ENCODE results near the gene MAPK10.

The MAPK10 gene

DNA sequence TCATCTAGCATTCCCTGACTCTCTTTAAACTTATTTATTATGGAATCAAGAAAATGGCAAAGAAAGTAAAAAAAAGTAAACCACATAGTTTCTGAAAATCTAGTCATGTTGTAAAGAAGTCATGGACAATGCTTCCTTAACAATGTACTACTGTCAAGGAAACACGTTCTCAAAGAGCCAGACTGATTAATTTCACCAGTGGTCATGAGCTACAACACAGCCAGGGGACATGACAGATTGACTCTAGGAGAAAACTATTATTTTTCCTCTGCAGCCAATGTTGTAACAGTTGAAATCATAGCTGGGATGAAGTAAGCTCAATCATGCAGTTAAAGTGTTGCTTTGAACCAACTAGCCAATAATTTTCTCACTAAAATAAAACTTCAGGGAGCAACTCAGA, 109.2 kb downstream of the MAPK10 start:
- TF ChIP-seq ELF4 (IDR thresholded peaks at IDR 0.05) = no peak
- no peak for TF ChIP-seq BHLHE40 (IDR thresholded peaks at IDR 0.05; ENCODE audit: borderline replicate concordance)
- TF ChIP-seq HDGF (IDR thresholded peaks at IDR 0.05; ENCODE audit: borderline replicate concordance) = no peak
- no peak for TF ChIP-seq FOXK2 (IDR thresholded peaks at IDR 0.05)
- TF ChIP-seq L3MBTL2 (conservative IDR thresholded peaks at IDR 0.05) = no peak
- no peak for TF ChIP-seq LEF1 (IDR thresholded peaks at IDR 0.05; ENCODE audit: borderline replicate concordance)
- no peak for TF ChIP-seq FOXA1 (IDR thresholded peaks at IDR 0.05)
- TF ChIP-seq NFRKB (IDR thresholded peaks at IDR 0.05) = no peak
- TF ChIP-seq CTBP1 (IDR thresholded peaks at IDR 0.05; ENCODE audit: borderline replicate concordance) = no peak
- TF ChIP-seq ZNF384 (IDR thresholded peaks at IDR 0.05) = no peak
- no peak for TF ChIP-seq SP1 (IDR thresholded peaks at IDR 0.05)
- no peak for TF ChIP-seq FOXM1 (IDR thresholded peaks at IDR 0.05; ENCODE audit: borderline replicate concordance)
- TF ChIP-seq SUZ12 (IDR thresholded peaks at IDR 0.05) = no peak
- TF ChIP-seq TARDBP (IDR thresholded peaks at IDR 0.05) = no peak
- TF ChIP-seq PKNOX1 (IDR thresholded peaks at IDR 0.05) = no peak
- no peak for TF ChIP-seq ARNT (IDR thresholded peaks at IDR 0.05)
- DNase-seq (ENCODE audit: extremely low spot score) = no peak
- POLR2A ChIA-PET = no interaction called here
- CTCF ChIA-PET = no interaction called here

DNA sequence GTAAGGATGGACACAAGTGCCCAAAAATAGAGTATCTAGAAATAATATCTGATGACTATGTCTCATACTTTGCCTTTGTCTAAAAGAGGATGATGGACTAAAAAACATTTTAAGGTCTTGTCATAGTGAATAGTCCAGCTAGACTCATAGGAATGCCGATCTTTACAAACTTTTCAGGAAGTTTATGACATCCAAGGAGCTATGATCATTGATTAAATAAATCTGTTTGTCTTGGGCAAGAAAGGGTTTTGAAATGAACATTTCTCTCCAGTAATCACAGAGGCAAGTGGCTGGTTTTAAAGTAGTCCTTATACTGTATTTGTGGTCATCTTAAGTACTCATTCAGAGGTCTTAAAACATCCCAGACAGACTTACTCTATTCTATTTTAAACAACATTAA, 109.8 kb downstream of the MAPK10 start:
- POLR2A ChIA-PET = no interaction called here
- CTCF ChIA-PET = no interaction called here
- DNase-seq (ENCODE audit: extremely low spot score) = no peak
- TF ChIP-seq L3MBTL2 (conservative IDR thresholded peaks at IDR 0.05) = no peak
- TF ChIP-seq FOXA1 (IDR thresholded peaks at IDR 0.05) = no peak
- no peak for TF ChIP-seq ZNF384 (IDR thresholded peaks at IDR 0.05)
- TF ChIP-seq SUZ12 (IDR thresholded peaks at IDR 0.05) = no peak
- TF ChIP-seq BHLHE40 (IDR thresholded peaks at IDR 0.05; ENCODE audit: borderline replicate concordance) = no peak
- TF ChIP-seq NFRKB (IDR thresholded peaks at IDR 0.05) = no peak

DNA sequence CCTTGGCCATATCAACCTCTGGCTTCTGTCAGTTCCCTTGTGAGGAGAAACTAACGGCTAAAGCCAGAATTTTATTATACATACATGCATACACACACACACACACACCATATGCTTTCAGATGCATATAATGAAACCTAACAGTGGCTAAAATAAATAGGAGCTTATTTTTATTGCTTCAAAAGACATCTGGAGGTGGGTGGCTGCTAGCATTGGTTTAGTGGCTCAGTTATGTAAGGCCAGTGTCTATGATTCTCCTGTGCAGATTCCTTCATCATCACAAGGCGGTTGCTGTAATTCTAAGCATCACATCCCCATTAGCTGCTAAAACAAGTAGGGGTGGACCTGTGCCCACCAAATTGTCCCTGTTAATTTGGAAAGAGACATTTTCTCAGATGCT, 110.8 kb downstream of the MAPK10 start:
- POLR2A ChIA-PET = no interaction called here

DNA sequence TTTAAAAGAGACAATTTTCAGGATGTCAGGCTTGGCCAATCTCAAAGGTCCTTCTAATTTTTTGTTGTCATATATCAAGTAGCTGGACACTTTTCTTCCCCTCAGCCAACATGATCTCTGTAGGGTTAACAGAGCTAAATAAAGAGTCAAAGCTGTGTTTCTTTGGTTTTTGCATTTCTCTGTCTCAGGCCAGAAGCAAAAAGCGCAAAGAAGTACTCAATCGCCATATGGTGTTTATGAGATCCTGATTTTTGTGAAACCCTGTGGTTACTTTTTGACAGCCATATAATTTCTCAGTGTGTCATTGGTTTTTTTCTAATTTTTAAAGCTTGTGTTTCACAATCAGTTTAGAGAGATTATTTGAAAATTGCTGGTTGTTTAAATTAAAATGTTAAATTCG, 111.9 kb downstream of the MAPK10 start:
- no peak for DNase-seq (ENCODE audit: extremely low spot score)
- TF ChIP-seq FOXK2 (IDR thresholded peaks at IDR 0.05) (no peak), ELF4 (IDR thresholded peaks at IDR 0.05) (no peak), ZNF384 (IDR thresholded peaks at IDR 0.05) (no peak), FOXA1 (IDR thresholded peaks at IDR 0.05) (no peak), LEF1 (IDR thresholded peaks at IDR 0.05; ENCODE audit: borderline replicate concordance) (no peak), L3MBTL2 (conservative IDR thresholded peaks at IDR 0.05) (no peak), SP1 (IDR thresholded peaks at IDR 0.05) (no peak), SUZ12 (IDR thresholded peaks at IDR 0.05) (no peak)
- ChIA-PET CTCF (no interaction called here), POLR2A (no interaction called here)

More for the DNA sequence above, 110.8 kb downstream of the MAPK10 start:
- no peak for DNase-seq (ENCODE audit: extremely low spot score)
- CTCF ChIA-PET = no interaction called here
- no peak for TF ChIP-seq BHLHE40 (IDR thresholded peaks at IDR 0.05; ENCODE audit: borderline replicate concordance)
- no peak for TF ChIP-seq ZNF384 (IDR thresholded peaks at IDR 0.05)
- TF ChIP-seq LEF1 (IDR thresholded peaks at IDR 0.05; ENCODE audit: borderline replicate concordance) = no peak
- no peak for TF ChIP-seq HDGF (IDR thresholded peaks at IDR 0.05; ENCODE audit: borderline replicate concordance)

GRCh38 chr4:86247320-86247719, 112.5 kb downstream of the MAPK10 start:
- CTCF ChIA-PET = no interaction called here
- no peak for TF ChIP-seq ZNF384 (IDR thresholded peaks at IDR 0.05)
- no peak for TF ChIP-seq FOXA1 (IDR thresholded peaks at IDR 0.05)
- TF ChIP-seq ARNT (IDR thresholded peaks at IDR 0.05) = no peak
- TF ChIP-seq PKNOX1 (IDR thresholded peaks at IDR 0.05) = peak; percentile 58
- TF ChIP-seq LEF1 (IDR thresholded peaks at IDR 0.05; ENCODE audit: borderline replicate concordance) = no peak
- no peak for DNase-seq (ENCODE audit: extremely low spot score)
- POLR2A ChIA-PET = no interaction called here

DNA sequence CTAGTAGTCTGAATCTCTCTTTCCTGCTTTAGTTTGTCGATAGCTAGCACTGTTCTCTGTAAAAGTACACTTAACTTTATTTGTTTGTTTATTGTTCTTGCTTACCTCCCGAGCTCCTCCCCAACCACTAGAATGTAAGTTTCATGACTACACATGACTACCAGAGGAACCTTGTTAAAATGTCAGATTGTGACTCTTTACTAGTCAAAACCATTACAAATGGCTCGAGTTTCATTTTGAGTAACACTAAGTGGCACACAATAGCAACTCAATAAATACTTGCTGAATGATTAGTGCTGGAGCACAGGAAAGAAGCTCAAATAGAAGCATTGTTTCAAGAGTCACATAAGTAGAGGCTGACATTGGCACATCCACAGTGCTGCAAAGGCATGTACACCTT, 116.1 kb downstream of the MAPK10 start:
- ChIA-PET CTCF (no interaction called here), POLR2A (no interaction called here)
- no peak for DNase-seq (ENCODE audit: extremely low spot score)
- TF ChIP-seq FOXK2 (IDR thresholded peaks at IDR 0.05) = no peak
- TF ChIP-seq PKNOX1 (IDR thresholded peaks at IDR 0.05) = peak; percentile 55

DNA sequence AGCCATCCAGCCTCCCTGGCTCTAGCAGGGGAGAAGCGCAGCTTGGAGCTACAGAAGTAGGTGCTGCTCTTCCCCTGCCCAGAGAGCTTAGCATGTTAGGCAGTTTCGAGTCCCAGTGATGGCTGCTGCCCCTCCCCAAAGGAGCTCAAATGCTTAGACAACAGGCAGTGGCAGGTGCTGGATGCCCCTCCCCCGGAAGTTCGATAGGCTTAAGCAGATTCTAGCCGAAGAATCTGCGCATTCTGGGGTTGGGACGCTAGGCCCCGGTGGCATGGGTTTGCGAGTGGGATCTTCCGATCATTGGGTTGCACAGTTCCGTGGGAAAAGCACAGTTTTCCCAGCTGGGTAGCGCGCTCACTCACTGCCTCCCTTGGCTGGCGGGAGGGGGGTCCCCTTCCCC, 117.2 kb downstream of the MAPK10 start:
- no peak for DNase-seq (ENCODE audit: extremely low spot score)
- TF ChIP-seq SP1 (IDR thresholded peaks at IDR 0.05) = no peak
- no peak for TF ChIP-seq SUZ12 (IDR thresholded peaks at IDR 0.05)
- TF ChIP-seq LEF1 (IDR thresholded peaks at IDR 0.05; ENCODE audit: borderline replicate concordance) = no peak
- TF ChIP-seq FOXM1 (IDR thresholded peaks at IDR 0.05; ENCODE audit: borderline replicate concordance) = no peak
- TF ChIP-seq ELF4 (IDR thresholded peaks at IDR 0.05) = no peak
- TF ChIP-seq PKNOX1 (IDR thresholded peaks at IDR 0.05) = no peak
- no peak for TF ChIP-seq ARNT (IDR thresholded peaks at IDR 0.05)
- TF ChIP-seq FOXA1 (IDR thresholded peaks at IDR 0.05) = no peak
- no peak for TF ChIP-seq HDGF (IDR thresholded peaks at IDR 0.05; ENCODE audit: borderline replicate concordance)
- TF ChIP-seq TARDBP (IDR thresholded peaks at IDR 0.05) = no peak
- no peak for TF ChIP-seq ZNF384 (IDR thresholded peaks at IDR 0.05)
- no peak for TF ChIP-seq L3MBTL2 (conservative IDR thresholded peaks at IDR 0.05)
- no peak for TF ChIP-seq FOXK2 (IDR thresholded peaks at IDR 0.05)
- TF ChIP-seq NFRKB (IDR thresholded peaks at IDR 0.05) = no peak
- TF ChIP-seq BHLHE40 (IDR thresholded peaks at IDR 0.05; ENCODE audit: borderline replicate concordance) = no peak
- no peak for TF ChIP-seq CTBP1 (IDR thresholded peaks at IDR 0.05; ENCODE audit: borderline replicate concordance)
- ChIA-PET POLR2A (no interaction called here), CTCF (no interaction called here)
